Fibroblast of gingiva (primary cell): ENCODE data around the gene GOT1.

Experiments used
- DNase-seq: peaks from one replicate; pipeline ENCODE4 v3.0.0-alpha.2; 2011; ENCODE audit warnings: low read depth

Gene GOT1

DNA sequence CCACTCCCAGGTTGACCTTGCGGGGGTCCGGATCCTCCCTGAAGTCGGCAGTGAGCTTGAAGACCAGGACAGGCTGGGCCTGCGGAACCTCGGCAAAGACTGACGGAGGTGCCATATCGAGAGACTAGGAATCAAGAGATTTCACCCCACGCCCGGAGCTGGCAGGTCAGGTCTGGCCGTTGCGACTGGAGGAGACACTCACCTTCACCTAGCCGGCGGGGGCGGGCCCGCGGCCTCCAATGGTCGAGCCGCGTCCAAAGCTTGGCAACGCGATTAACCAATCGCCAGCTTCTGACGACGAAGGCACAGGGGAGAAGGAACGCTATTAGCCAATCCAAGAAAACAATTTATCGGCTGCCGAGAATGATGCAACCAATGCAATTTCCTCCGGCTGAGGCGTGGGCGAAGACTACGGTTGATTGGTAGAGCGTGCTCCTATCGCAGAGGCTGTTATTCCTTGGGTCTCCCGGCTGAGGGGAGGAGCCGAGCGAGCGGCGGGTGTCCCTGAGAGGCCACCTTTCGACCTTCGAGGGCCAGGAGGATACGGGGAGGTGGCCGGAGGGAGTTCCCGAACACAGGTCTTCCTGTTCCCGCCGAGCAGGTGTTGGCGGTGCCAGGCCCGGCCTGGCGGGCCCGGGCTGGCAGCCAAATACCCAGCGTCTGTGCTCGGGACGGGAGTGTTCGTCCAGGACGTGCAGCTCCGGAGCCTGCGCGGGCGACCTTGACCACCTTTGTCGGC is at the start of gene GOT1:
Gene GOT1, minus strand, starts transcription at position 174 of the 739 bp plus-strand sequence. Its CDS starts 59 bp downstream, at position 115.
- peak; percentile 98 for DNase-seq

DNA sequence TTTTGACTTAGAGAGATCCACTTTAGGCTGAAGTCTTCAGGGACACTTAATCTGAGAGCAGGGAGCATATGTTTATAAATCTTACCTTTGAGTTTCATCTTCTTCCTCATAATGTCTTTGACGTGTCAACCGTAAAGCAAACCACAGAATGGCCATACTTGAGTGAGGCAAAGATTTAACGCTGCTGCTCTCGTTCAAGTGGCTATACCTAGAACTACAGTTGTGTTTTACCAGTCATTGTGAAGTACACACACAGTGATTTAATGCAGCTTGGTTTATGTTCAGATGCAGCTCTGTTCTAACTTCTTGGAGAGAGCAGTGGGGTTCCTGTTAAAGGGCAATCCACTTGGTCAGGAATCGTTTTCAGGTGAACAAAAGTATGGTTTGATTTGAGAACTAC is 39.9 kb upstream of the GOT1 start:
- no peak for DNase-seq

DNA sequence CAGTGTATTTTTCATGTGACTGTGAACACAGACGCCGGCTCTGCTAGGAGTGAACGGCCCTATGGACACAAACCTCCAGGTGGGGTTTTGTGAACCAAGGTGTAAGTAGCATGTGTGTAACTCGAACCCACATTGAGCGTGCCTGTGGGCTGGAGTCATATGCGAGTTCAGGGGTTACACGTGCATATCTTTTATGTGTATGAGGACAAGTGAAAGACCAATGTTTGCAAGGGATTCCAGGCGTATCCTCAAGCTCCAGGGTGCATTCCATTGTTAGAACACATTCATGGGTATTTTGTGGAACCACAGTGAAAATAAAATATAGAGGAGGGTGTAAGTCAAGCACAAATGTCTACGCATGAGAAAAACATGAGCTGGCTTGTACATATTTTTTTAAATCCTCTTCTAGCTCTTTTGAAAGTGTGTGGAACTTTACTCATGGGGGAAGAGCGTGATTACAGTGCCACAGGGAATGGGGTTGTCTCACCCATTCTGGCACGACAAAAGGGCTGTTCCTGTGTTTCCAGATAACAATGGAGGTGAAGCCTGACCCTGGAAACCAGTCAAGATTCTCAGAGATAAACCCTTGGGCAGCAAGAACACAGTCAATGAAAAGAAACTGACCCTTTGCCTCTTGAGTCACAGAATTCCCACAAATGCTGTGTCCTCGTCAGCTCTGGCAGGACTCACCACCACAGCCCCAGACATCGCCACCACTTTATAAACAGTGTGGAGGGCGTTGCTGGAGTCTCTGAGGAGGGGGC is 37.0 kb upstream of the GOT1 start:
- no peak for DNase-seq

DNA sequence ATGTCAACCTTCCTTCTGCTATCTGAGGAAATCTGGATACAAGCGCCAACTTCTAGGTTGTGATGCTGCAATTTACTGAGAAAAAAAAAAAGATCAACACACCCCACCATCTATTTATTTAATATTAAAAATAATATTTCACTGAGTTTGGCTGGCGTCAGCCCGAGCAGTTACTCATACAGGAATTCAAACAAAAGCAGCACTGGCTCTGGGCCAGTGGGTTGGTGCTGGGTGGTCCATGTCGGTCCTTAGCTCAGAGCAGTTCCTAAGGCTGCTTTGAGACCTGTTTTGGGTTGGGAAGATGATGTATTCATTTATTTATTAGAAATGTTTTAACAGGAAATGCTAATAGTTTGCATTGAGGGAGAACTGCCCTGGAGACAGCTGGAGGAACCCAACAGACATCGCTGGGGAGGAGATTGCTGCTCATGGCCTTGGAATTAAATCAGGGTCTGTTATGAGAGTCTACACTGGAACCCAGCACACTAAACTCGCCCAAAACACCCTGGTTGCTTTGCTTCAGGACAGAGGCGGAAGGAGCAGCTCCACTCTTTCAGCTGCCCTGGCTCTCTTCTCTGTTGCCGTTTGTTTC is 36.3 kb upstream of the GOT1 start:
- DNase-seq, result no peak

DNA sequence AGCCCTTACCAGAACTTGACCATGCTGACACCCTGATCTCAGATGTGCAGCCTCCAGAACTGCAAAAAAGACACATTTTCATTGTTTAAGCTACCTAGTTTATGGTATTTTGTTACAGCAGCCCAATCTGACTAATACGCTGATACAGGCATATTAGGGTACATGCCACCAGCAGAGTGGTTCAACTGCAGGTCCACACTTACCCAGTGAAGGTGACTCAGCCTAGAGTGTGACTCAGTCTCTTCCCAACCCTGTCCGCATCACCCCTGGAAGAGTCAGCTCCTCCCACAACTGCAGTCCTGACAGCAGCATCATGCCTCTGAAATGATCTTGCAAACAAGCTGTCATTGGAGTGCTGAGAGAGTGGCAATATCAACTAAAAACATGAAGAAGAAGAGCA is 30.8 kb upstream of the GOT1 start:
- no peak for DNase-seq

DNA sequence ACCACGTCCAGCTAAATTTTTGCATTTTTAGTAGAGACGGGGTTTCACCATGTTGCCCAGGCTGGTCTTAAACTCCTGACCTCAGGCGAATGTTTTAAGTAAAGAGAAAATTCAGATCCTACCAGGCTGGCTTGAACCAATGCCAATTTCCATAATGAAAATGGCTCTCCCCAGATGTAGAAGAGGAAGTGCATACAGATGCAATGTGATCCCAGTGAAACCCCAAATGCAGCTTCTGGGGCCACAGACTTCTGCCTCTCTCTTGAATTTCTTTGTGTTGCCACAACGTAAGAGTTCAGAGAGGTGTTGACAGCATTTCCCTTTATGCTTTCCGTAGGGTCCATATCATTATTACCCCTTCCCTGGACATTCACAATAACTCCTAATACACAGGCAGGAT is 29.6 kb upstream of the GOT1 start:
- no peak for DNase-seq

DNA sequence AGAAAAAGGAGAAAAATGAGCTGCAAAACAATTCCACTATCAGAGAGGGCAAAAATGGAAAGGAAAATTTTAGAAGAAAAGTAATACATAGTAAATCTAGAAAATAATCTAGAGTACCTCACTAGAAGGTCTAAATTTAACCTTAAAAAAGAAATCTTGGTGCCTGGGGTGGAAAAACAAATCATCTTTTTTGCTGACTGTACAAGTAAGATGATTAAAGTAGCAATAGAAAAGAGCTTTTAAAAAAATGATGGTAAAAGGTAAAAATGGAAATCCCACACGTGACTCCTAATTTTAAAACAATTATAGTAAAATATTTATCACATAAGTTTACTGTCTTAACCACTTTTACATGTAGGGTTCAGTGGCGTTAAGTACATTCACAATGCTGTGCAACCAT is 28.8 kb upstream of the GOT1 start:
- DNase-seq, result no peak

DNA sequence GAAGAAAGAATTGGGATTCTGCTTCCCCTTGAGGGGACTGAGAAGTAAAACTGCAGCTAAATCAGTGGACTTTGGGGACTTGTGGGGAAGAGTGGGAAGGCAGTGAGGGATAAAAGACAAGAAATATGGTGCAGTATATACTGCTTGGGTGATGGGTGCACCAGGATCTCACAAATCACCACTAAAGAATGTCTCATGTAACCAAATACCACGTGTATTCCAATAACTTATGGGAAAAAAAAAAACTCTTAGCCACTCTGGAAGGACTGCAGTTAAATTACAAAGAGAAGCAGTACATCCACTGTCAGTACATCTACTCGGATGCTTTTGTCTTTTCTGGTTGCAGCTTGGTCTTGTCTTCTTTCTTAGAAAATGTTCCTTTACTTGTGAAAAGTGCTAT is 27.4 kb upstream of the GOT1 start:
- DNase-seq, result no peak

DNA sequence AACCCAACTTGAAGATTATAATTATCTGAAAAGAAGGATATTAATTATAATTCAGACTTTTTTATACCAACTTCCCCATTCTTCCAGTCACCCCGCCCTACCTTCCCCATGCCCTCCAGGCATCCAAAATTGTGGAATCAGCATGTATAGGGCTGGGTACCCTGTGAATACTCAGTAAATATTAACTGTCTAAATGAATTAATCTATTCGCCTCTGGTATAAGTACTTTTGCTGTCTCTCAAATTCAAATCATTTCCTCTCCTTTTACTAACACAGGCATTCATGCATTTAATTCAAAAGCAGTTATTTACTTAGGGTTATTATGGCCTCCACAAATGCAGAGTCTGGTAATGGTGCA is 26.5 kb upstream of the GOT1 start:
- no peak for DNase-seq

DNA sequence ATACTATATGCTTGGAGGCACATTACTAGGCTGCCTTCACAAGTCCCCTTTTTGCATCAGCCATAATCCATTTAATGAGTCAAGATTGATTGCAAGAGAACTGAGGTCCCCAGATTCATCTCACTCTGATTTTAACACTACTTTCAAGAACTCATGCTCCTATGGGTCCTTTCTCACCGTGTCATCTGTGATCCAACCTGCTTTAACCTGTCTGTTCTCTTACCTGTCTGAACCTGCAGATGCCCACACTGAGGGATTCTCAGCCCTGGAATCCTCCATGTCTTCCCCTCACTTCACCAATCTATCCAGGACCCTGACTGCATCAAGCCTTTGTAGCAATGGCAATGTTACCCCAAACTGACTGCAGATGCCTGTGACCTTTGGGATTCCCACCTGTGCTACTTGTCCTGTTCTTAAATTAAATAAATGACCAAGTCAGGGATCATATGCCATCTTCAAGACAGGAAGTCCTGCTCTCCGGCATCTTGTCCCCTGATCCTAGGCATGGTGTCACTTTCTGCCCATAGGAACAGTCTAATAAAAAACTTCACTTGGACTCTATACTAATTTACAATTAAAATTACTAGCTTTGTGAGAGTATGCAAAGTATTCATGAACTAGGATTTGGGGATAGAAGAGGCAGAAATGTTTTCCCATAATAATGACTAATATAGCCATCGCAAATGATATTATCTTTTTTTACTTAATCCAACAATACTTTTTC is 25.9 kb upstream of the GOT1 start:
- no peak for DNase-seq

DNA sequence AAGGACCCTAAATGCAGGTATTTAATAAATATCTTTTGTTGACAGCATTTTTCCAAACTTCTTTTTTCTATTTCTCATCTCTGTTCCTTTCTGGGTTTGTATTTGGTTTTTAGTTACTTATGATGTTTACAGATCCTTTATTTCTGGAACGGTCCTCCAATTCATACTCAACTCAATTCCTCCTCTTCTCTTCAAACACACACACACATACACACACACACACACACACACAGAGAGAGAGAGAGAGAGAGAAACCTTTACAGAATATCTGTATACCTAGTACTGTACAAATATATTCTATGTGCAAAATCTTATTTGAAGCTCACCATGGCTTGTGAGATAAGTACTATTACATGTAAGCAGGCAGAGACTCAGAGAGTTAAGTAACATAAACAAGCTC is 21.6 kb upstream of the GOT1 start:
- no peak for DNase-seq

DNA sequence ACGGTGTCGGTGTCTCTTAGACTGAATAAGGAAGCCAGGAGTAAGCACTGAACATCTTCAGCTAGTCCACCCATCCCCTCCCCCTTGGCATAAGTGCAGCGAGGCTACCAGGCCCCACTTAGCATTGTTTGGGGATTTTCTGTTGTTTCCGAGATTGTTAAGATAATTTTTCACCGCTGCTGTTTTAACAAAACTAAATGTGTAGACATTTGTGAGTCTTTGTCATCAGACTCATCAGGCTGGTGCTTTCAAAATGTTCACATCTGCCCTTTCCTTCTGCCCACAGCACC is 21.0 kb upstream of the GOT1 start:
- DNase-seq, result no peak

DNA sequence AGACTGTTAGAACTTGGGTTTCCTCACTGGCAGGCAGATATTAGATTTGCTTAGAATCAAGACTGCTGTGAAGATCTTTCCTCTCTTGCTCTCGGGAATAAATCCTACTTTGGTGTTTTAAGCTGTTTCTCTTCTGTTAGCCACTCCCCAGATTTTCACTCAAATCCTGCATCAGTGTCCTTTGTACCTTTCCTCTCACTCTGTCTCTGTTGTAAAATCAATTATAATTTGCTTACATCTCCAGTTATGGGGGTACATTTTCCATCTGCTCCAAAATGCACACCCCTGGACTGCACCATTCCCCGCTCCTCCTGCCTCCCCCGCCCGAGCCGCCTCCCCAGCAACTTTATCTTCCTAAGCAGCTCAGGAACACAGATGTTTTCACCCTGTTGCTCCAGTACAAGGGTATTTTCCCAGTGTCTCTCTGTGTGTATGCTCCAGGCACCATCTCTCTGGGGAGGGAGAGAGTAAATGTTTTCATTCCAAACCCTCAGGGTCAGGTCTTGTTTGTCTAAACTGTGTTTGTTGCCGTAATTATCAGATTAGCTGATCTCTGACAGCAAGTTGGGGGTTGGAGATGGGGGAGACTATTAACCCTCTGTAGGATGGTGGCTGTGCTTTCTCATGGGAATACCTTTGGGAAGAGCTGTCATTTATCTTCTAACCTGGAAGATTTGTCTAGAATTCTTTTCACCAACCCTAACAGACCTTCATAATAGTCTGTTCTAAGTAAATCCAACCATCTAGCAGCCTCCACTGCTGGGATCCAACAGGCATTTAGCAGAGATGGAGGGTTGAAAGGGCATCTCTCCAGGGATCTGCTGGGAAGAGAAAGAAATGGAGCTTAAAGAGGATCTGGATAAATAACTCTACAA is 20.4 kb upstream of the GOT1 start:
- DNase-seq, result no peak

DNA sequence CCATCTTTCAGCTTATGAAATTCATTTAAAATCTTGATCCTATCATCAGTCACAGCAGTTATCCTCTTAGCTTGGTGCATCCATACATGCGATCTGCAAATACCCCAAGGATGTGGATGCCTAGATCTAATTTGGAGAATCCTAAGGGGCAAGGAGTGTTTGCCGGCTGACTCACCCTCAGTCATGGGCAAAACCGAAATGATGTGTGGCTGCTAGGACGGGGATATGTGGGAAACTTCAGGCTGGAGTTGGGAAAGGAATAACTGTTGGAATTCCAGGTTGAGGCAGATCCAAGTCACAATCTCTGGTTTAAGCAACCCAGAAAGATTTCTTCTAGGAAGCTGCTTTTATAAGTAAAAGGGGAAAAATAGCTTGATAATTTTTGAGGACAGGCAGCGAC is 19.7 kb upstream of the GOT1 start:
- no peak for DNase-seq

DNA sequence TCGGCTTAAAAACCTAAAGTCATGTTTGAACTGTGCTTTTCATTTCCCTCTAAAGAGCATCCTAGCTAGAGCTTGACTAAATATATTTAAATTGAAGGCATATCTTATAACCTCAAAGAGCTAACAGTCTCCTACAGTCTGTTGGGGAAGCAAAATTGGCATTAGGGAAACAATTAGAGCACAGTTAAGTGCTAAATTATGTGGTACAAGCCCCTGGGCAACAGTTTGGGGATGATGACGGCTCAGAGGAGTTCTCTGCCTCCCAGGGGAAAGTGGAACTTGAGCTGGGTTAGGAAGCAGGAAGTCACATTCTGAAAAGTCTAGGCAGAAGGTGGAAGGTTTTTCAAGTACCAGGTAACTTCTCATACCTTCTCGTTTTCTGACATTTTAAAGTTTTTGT is 18.6 kb upstream of the GOT1 start:
- DNase-seq, result no peak

DNA sequence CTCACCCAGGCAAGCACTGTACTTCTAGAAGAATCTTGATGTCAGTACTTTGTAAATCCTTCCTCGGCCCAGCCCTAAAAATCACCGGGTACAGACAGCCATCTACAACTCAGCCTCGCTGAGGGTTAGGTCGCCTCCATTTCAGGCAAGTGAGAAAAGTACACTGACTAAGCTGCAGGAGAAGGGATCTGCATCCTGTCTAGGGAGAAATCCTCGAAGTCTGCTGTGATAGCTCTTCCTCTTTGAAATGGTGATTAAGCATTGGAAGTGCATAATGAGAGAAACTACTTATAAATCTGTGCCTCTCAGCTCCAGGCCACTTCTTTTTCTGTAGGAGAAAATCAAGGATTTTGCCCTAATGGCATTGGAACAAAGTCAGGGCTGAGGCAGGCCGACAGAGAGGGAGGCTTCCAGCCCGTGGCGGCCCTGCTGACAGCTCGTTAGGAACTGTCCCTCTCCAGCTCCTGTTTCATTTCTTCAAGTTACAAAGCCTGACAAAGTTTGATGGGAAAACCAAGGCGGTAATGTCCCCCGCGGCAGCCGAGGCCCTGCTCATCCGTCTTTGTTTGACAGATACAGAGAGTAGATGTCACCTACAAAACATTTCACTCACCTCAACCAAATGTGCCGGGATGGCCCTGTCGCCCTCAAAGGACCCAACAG is 14.1 kb upstream of the GOT1 start:
- no peak for DNase-seq

DNA sequence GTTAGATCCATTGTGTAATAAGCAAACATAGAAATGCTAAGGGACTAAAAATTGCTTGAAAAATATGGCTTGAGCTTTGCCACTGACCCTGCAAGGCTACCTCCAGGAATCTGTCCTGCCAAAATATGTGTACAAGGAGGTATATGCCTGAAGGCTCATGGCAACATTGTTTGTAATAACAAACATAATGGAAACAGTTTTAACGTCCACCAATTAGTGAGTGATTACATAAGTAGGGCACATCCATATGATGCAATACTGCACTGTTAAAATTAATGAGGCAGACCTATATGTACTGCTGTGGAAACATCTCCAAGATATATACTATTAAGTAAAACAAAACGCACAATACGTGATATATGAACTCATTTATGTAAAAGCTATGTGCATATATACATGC is 13.1 kb upstream of the GOT1 start:
- no peak for DNase-seq

DNA sequence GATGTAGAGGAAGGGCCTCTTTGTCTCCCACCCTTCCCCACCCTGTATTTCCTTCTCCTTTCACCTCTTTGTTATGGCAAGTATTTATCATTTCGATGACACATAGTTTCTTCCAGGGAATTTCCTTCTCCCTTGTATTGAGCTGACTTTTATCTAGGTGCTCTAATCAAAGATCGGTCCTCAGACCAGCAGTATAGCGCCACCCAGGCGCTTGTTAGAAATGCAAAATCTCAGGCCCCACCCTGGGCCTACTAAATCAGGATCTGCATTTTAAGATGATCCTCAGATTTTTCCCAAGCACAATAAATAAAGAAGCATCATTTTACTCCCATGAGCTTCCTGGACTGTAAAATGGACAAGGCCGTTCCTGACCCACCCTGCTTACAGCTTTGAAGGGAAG is 12.0 kb upstream of the GOT1 start:
- DNase-seq, result no peak

DNA sequence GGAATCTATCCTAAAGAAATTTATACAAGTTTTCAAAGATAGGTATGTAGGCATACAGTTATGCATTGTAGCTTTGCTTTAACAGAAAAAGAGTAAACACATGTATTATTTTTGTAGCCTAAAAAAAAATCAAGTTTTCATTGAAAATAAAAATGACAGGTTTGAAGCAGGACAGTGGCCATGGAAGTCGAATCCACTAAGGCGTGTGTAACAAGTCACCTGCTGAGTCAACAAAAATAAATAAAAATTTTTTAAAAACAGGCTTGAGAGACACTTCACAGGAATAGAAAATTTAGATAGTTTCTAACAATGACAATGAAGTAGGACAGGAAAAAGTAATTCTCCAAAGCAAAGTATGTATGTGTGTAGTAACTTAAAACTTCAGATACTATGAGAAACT is 8.5 kb upstream of the GOT1 start:
- no peak for DNase-seq

DNA sequence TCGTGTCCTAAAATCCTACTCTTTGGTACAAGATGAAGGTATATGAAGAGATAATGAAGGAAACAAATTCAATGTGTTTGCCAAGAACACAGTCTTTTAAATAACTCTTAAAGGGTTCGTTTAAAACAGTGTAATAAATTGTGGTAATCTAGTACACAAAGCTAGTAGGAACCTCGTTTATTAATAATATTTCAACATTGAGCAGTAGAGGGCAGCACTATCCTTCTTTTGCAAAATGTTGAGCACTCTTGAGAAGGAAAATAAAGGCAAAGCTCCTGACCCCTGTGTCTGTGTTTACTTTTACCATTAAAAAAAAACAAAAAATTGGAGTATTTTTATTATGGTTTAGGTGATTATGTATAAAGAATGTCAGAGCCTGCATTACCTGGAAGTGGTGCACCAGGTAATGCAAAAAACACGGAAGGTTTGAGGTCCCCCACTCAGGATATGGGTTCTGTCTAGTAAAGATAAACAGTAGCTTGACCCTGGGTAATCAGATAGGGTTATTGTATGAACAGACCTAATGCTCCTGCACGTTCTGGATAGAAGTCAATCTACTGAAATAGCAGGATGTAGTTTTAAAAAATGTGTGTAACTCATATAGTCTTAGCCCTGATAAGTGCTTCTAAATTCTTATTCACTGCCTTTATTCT is 5.7 kb upstream of the GOT1 start:
- peak; percentile 34 for DNase-seq
